WTC11 (cell line): Measurements from ENCODE around the gene UVRAG. TPM values are rescaled to one million over a fixed set of nuclear protein-coding genes. Genes with fewer than 3 reads are reported as not detected.

Experiments used
- ATAC-seq: fragments of 200-7000 bp; cut with Tn5 transposase; 2 replicates; pipeline ENCODE4 v1.10.0; 2021; ENCODE audit warnings: mild to moderate bottlenecking, moderate library complexity
- CTCF ChIA-PET: fragments of 300-600 bp; sonication (Branson Sonifier 250); formaldehyde crosslinking; loops from one replicate; lab custom pipeline; 2021; ENCODE audit warnings: antibody characterized with exemption; lab: Charles Lee
- POLR2A ChIA-PET: fragments of 350-600 bp; sonication (Branson Sonifier 250); formaldehyde crosslinking; loops from one replicate; lab custom pipeline; 2021; ENCODE audit warnings: antibody characterized with exemption; lab: Charles Lee
- DNase-seq: peaks from one replicate; pipeline ENCODE4 v3.0.0; 2021; ENCODE audit warnings: low spot score
- H3K27ac Mint-ChIP-seq: 2 replicates; pipeline ENCODE4 v1.8.0; 2021; ENCODE audit warnings: mixed read lengths
- H3K27me3 Mint-ChIP-seq: 2 replicates; pipeline ENCODE4 v1.8.0; 2021; ENCODE audit warnings: low read depth, mild to moderate bottlenecking, moderate library complexity, mixed read lengths
- H3K36me3 Mint-ChIP-seq: 2 replicates; pipeline ENCODE4 v1.8.0; 2021; ENCODE audit warnings: mixed read lengths
- H3K4me1 Mint-ChIP-seq: 2 replicates; pipeline ENCODE4 v1.8.0; 2022; ENCODE audit warnings: mixed read lengths
- H3K4me3 Mint-ChIP-seq: 2 replicates; pipeline ENCODE4 v1.8.0; 2021; ENCODE audit warnings: mild to moderate bottlenecking, moderate library complexity, mixed read lengths
- H3K9me3 Mint-ChIP-seq: 2 replicates; pipeline ENCODE4 v1.8.0; 2021; ENCODE audit warnings: mixed read lengths
- ESRRA ChIP-seq: sonication (generic); formaldehyde crosslinking; IDR thresholded peaks from 2 replicates; pipeline ENCODE4 v1.8.1; 2022; ENCODE audit warnings: mild to moderate bottlenecking, missing genetic modification reagents, borderline replicate concordance
- FOXK1 ChIP-seq: sonication (generic); formaldehyde crosslinking; IDR thresholded peaks from 2 replicates; pipeline ENCODE4 v1.8.0; 2022; ENCODE audit warnings: mild to moderate bottlenecking, moderate library complexity, missing genetic modification reagents
- FOXP4 ChIP-seq: sonication (generic); formaldehyde crosslinking; IDR thresholded peaks from 2 replicates; pipeline ENCODE4 v1.8.0; 2022; ENCODE audit warnings: mild to moderate bottlenecking, missing genetic modification reagents
- GABPB1 ChIP-seq: sonication (generic); formaldehyde crosslinking; IDR thresholded peaks from 2 replicates; pipeline ENCODE4 v1.8.1; 2023; ENCODE audit warnings: mild to moderate bottlenecking, missing genetic modification reagents
- MLX ChIP-seq: sonication (generic); formaldehyde crosslinking; IDR thresholded peaks from 2 replicates; pipeline ENCODE4 v1.8.1; 2023; ENCODE audit warnings: mild to moderate bottlenecking, missing genetic modification reagents, moderate library complexity
- MYBL2 ChIP-seq: sonication (generic); formaldehyde crosslinking; IDR thresholded peaks from 2 replicates; pipeline ENCODE4 v1.8.1; 2023; ENCODE audit warnings: mild to moderate bottlenecking, moderate library complexity, missing genetic modification reagents
- SOX15 ChIP-seq: fragments of 250-450 bp; sonication (Bioruptor Pico); IDR thresholded peaks from 2 replicates; pipeline ENCODE4 v1.9.0; 2021; ENCODE audit warnings: mild to moderate bottlenecking
- ZBTB43 ChIP-seq: sonication (generic); formaldehyde crosslinking; IDR thresholded peaks from 2 replicates; pipeline ENCODE4 v1.8.1; 2023; ENCODE audit warnings: mild to moderate bottlenecking, missing genetic modification reagents
- ZMAT4 ChIP-seq: fragments of 250-450 bp; sonication (Bioruptor Pico); IDR thresholded peaks from 2 replicates; pipeline ENCODE4 v1.9.0; 2021; ENCODE audit warnings: mild to moderate bottlenecking
- ZNF317 ChIP-seq: sonication (generic); formaldehyde crosslinking; IDR thresholded peaks from 2 replicates; pipeline ENCODE4 v1.8.1; 2023; ENCODE audit warnings: low read depth, mild to moderate bottlenecking, moderate library complexity, missing genetic modification reagents, borderline replicate concordance
- ZNF416 ChIP-seq: fragments of 250-450 bp; sonication (Bioruptor Pico); IDR thresholded peaks from 2 replicates; pipeline ENCODE4 v1.9.0; 2021; ENCODE audit warnings: mild to moderate bottlenecking, inconsistent platforms
- total RNA-seq: library from RNA; stranded (reverse); gene quantifications from 3 replicates; pipeline ENCODE4 v1.2.3, GENCODE V29; 2021
- TF ChIP-seq, protein P1 (sequence below): sonication (generic); formaldehyde crosslinking; IDR thresholded peaks from 2 replicates; pipeline ENCODE4 v1.8.1; 2023; ENCODE audit warnings: mild to moderate bottlenecking, missing genetic modification reagents, borderline replicate concordance
- TF ChIP-seq, protein P2 (sequence below): fragments of 250-450 bp; sonication (Bioruptor Pico); IDR thresholded peaks from 2 replicates; pipeline ENCODE4 v2.1.2; 2022; ENCODE audit warnings: mild to moderate bottlenecking, moderate library complexity
- TF ChIP-seq, protein P3 (sequence below): sonication (generic); formaldehyde crosslinking; IDR thresholded peaks from 2 replicates; pipeline ENCODE4 v1.8.0; 2023; ENCODE audit warnings: missing genetic modification reagents, mild to moderate bottlenecking, borderline replicate concordance
- TF ChIP-seq, protein P4 (sequence below): fragments of 250-450 bp; sonication (Bioruptor Pico); IDR thresholded peaks from 2 replicates; pipeline ENCODE4 v1.9.0; 2021; ENCODE audit warnings: mild to moderate bottlenecking

Gene UVRAG
- total RNA-seq, 1 experiment from 2014 or later = 14.5 TPM

GRCh38 chr11:76176463-76176862, 361.5 kb downstream of the UVRAG start (continued):
- TF ChIP-seq, protein P1, sequence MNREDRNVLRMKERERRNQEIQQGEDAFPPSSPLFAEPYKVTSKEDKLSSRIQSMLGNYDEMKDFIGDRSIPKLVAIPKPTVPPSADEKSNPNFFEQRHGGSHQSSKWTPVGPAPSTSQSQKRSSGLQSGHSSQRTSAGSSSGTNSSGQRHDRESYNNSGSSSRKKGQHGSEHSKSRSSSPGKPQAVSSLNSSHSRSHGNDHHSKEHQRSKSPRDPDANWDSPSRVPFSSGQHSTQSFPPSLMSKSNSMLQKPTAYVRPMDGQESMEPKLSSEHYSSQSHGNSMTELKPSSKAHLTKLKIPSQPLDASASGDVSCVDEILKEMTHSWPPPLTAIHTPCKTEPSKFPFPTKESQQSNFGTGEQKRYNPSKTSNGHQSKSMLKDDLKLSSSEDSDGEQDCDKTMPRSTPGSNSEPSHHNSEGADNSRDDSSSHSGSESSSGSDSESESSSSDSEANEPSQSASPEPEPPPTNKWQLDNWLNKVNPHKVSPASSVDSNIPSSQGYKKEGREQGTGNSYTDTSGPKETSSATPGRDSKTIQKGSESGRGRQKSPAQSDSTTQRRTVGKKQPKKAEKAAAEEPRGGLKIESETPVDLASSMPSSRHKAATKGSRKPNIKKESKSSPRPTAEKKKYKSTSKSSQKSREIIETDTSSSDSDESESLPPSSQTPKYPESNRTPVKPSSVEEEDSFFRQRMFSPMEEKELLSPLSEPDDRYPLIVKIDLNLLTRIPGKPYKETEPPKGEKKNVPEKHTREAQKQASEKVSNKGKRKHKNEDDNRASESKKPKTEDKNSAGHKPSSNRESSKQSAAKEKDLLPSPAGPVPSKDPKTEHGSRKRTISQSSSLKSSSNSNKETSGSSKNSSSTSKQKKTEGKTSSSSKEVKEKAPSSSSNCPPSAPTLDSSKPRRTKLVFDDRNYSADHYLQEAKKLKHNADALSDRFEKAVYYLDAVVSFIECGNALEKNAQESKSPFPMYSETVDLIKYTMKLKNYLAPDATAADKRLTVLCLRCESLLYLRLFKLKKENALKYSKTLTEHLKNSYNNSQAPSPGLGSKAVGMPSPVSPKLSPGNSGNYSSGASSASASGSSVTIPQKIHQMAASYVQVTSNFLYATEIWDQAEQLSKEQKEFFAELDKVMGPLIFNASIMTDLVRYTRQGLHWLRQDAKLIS = no peak
- TF ChIP-seq GABPB1 (CRISPR knock-in tag) (no peak), ZBTB43 (no peak), MYBL2 (no peak), FOXK1 (CRISPR knock-in tag) (no peak), ZNF416 (CRISPR knock-in tag) (no peak), ZNF317 (CRISPR knock-in tag) (no peak), FOXP4 (CRISPR knock-in tag) (no peak)

- H3K27ac Mint-ChIP-seq = no peak overlapping the region
- no peak for ATAC-seq
- ChIA-PET POLR2A (no interaction called here), CTCF (interaction anchor here (2.0 kb wide), 1 partner anchor 25 kb away, joined by 9 read pairs; no protein-coding TSS in a partner anchor)
- no peaks in the 10 kb centered on the region for H3K36me3 Mint-ChIP-seq
- peaks cover 9% of the 10 kb centered on the region for H3K4me1 Mint-ChIP-seq
- TF ChIP-seq SOX15 (CRISPR knock-in tag) = no peak
- no peak overlapping the region for H3K4me3 Mint-ChIP-seq
- H3K27me3 Mint-ChIP-seq = peaks cover 2% of the 10 kb centered on the region; the same call in 1 of the 2 replicates
- no peak for DNase-seq
- H3K9me3 Mint-ChIP-seq = no peaks in the 10 kb centered on the region
Measured at GRCh38 chr11:76177250-76177686, 362.3 kb downstream of the UVRAG start.

DNA sequence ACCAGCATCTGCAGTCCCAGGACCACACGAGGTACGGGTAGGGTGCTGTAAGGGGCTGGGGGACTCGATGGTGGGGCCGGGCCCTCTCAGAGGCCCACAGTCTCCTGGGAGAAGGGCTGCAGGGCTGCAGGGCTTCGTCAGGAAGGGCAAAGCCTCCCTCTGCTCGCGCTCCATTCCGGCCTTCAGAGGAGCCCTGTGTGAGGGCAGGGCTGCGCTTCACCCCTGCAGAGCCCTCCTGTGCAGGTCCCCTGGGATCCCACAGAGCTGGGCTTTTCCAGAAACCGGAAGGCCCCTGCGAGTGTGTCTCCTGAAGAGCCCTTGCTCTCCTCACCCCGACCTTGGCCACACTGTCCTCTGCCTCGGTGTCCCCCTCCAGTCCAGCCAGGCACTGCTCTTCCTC, 364.1 kb downstream of the UVRAG start:
- ChIA-PET POLR2A (no interaction called here), CTCF (interaction anchor here (1.4 kb wide), 1 partner anchor 27 kb away, joined by 4 read pairs; no protein-coding TSS in a partner anchor)
- peaks cover 10% of the 10 kb centered on the region for H3K4me1 Mint-ChIP-seq
- no peak for DNase-seq
- H3K36me3 Mint-ChIP-seq = no peaks in the 10 kb centered on the region
- TF ChIP-seq, protein P2, sequence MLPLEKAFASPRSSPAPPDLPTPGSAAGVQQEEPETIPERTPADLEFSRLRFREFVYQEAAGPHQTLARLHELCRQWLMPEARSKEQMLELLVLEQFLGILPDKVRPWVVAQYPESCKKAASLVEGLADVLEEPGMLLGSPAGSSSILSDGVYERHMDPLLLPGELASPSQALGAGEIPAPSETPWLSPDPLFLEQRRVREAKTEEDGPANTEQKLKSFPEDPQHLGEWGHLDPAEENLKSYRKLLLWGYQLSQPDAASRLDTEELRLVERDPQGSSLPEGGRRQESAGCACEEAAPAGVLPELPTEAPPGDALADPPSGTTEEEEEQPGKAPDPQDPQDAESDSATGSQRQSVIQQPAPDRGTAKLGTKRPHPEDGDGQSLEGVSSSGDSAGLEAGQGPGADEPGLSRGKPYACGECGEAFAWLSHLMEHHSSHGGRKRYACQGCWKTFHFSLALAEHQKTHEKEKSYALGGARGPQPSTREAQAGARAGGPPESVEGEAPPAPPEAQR (CRISPR knock-in tag) = no peak
- TF ChIP-seq, protein P3, sequence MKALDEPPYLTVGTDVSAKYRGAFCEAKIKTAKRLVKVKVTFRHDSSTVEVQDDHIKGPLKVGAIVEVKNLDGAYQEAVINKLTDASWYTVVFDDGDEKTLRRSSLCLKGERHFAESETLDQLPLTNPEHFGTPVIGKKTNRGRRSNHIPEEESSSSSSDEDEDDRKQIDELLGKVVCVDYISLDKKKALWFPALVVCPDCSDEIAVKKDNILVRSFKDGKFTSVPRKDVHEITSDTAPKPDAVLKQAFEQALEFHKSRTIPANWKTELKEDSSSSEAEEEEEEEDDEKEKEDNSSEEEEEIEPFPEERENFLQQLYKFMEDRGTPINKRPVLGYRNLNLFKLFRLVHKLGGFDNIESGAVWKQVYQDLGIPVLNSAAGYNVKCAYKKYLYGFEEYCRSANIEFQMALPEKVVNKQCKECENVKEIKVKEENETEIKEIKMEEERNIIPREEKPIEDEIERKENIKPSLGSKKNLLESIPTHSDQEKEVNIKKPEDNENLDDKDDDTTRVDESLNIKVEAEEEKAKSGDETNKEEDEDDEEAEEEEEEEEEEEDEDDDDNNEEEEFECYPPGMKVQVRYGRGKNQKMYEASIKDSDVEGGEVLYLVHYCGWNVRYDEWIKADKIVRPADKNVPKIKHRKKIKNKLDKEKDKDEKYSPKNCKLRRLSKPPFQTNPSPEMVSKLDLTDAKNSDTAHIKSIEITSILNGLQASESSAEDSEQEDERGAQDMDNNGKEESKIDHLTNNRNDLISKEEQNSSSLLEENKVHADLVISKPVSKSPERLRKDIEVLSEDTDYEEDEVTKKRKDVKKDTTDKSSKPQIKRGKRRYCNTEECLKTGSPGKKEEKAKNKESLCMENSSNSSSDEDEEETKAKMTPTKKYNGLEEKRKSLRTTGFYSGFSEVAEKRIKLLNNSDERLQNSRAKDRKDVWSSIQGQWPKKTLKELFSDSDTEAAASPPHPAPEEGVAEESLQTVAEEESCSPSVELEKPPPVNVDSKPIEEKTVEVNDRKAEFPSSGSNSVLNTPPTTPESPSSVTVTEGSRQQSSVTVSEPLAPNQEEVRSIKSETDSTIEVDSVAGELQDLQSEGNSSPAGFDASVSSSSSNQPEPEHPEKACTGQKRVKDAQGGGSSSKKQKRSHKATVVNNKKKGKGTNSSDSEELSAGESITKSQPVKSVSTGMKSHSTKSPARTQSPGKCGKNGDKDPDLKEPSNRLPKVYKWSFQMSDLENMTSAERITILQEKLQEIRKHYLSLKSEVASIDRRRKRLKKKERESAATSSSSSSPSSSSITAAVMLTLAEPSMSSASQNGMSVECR (CRISPR knock-in tag) = no peak
- TF ChIP-seq, protein P4, sequence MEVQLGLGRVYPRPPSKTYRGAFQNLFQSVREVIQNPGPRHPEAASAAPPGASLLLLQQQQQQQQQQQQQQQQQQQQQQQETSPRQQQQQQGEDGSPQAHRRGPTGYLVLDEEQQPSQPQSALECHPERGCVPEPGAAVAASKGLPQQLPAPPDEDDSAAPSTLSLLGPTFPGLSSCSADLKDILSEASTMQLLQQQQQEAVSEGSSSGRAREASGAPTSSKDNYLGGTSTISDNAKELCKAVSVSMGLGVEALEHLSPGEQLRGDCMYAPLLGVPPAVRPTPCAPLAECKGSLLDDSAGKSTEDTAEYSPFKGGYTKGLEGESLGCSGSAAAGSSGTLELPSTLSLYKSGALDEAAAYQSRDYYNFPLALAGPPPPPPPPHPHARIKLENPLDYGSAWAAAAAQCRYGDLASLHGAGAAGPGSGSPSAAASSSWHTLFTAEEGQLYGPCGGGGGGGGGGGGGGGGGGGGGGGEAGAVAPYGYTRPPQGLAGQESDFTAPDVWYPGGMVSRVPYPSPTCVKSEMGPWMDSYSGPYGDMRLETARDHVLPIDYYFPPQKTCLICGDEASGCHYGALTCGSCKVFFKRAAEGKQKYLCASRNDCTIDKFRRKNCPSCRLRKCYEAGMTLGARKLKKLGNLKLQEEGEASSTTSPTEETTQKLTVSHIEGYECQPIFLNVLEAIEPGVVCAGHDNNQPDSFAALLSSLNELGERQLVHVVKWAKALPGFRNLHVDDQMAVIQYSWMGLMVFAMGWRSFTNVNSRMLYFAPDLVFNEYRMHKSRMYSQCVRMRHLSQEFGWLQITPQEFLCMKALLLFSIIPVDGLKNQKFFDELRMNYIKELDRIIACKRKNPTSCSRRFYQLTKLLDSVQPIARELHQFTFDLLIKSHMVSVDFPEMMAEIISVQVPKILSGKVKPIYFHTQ = no peak
- TF ChIP-seq ESRRA (CRISPR knock-in tag) (no peak), MLX (no peak), ZMAT4 (CRISPR knock-in tag) (no peak)
- H3K4me3 Mint-ChIP-seq = no peak overlapping the region
- H3K27me3 Mint-ChIP-seq = peaks cover 2% of the 10 kb centered on the region; the same call in 1 of the 2 replicates
- ATAC-seq = no peak
- no peaks in the 10 kb centered on the region for H3K9me3 Mint-ChIP-seq
- H3K27ac Mint-ChIP-seq = no peak overlapping the region
